ENCODE measurements around the gene SH3RF3.

DNA sequence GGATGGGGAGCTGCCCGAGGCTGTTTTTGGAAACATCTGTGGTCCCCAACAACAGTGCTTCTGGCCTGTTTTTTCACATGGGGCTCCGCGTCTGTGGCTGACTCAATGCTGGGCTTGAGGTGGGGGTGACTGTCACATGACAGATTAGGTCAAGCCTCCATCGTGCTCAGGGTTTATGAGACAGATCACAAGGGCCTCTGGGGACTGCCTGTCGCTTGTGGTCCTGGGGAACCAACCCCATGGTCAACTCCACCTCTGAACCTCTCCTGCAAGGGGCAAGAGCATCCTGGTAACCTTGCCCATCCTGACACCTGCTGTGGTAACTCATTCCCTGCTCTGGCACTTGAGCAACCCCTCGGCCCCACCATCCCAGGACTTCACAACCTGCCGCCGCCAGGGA, 47.6 kb upstream of the SH3RF3 start:
- TF ChIP-seq, protein P1, sequence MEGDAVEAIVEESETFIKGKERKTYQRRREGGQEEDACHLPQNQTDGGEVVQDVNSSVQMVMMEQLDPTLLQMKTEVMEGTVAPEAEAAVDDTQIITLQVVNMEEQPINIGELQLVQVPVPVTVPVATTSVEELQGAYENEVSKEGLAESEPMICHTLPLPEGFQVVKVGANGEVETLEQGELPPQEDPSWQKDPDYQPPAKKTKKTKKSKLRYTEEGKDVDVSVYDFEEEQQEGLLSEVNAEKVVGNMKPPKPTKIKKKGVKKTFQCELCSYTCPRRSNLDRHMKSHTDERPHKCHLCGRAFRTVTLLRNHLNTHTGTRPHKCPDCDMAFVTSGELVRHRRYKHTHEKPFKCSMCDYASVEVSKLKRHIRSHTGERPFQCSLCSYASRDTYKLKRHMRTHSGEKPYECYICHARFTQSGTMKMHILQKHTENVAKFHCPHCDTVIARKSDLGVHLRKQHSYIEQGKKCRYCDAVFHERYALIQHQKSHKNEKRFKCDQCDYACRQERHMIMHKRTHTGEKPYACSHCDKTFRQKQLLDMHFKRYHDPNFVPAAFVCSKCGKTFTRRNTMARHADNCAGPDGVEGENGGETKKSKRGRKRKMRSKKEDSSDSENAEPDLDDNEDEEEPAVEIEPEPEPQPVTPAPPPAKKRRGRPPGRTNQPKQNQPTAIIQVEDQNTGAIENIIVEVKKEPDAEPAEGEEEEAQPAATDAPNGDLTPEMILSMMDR (IDR thresholded peaks at IDR 0.05 in 4 of 5, conservative IDR thresholded peaks at IDR 0.05 in 1 of 5) = no peak
- no peak for TF ChIP-seq POLR2A (IDR thresholded peaks at IDR 0.05)
